Rectal smooth muscle tissue (tissue), 1 donor: ENCODE data around the gene CALHM2.

ENCODE experiments used
- H3K27ac ChIP-seq: one replicate; pipeline ENCODE4 v1.7.0; 2013; ENCODE audit warnings: low read depth, low read length, inconsistent platforms
- H3K27me3 ChIP-seq: one replicate; pipeline ENCODE4 v1.7.0; 2013; ENCODE audit warnings: low read length; ENCODE audit not compliant: control insufficient read depth, insufficient read depth
- H3K36me3 ChIP-seq: one replicate; pipeline ENCODE4 v1.7.0; 2013; ENCODE audit warnings: low read length; ENCODE audit not compliant: control insufficient read depth, insufficient read depth
- H3K4me1 ChIP-seq: one replicate; pipeline ENCODE4 v1.7.0; 2013; ENCODE audit warnings: low read length; ENCODE audit not compliant: control insufficient read depth, insufficient read depth
- H3K4me3 ChIP-seq: one replicate; pipeline ENCODE4 v1.7.0; 2013; ENCODE audit warnings: low read length
- H3K9ac ChIP-seq: one replicate; pipeline ENCODE4 v1.7.0; 2013; ENCODE audit warnings: low read length

Gene CALHM2

GRCh38 chr10:103470761-103471653 is 18.8 kb upstream of the CALHM2 start:
- no peak overlapping the region for H3K9ac ChIP-seq
- no peak overlapping the region for H3K4me3 ChIP-seq
- no peaks in the 10 kb centered on the region for H3K4me1 ChIP-seq
- H3K27me3 ChIP-seq = no peaks in the 10 kb centered on the region
- no peak overlapping the region for H3K27ac ChIP-seq
- H3K36me3 ChIP-seq = no peaks in the 10 kb centered on the region

GRCh38 chr10:103469201-103469600 is 17.0 kb upstream of the CALHM2 start:
- H3K4me3 ChIP-seq = no peak overlapping the region

GRCh38 chr10:103467406-103467805 is 15.2 kb upstream of the CALHM2 start:
- H3K9ac ChIP-seq = no peak overlapping the region
- H3K4me3 ChIP-seq = no peak overlapping the region
- no peaks in the 10 kb centered on the region for H3K27me3 ChIP-seq
- H3K4me1 ChIP-seq = no peaks in the 10 kb centered on the region
- H3K36me3 ChIP-seq = no peaks in the 10 kb centered on the region
- no peak overlapping the region for H3K27ac ChIP-seq

More at GRCh38 chr10:103469201-103469600, 17.0 kb upstream of the CALHM2 start:
- Histone ChIP-seq H3K27me3 (no peaks in the 10 kb centered on the region), H3K9ac (no peak overlapping the region), H3K4me1 (no peaks in the 10 kb centered on the region), H3K36me3 (no peaks in the 10 kb centered on the region), H3K27ac (no peak overlapping the region)

- no peak overlapping the region for H3K9ac ChIP-seq
- H3K27ac ChIP-seq = no peak overlapping the region
- no peaks in the 10 kb centered on the region for H3K27me3 ChIP-seq
- H3K4me1 ChIP-seq = no peaks in the 10 kb centered on the region
- no peaks in the 10 kb centered on the region for H3K36me3 ChIP-seq
- H3K4me3 ChIP-seq = no peak overlapping the region
These were observed 14.6 kb upstream of the CALHM2 start for GRCh38 chr10:103466734-103467133.

GRCh38 chr10:103465411-103466179 is 13.4 kb upstream of the CALHM2 start:
- H3K27ac ChIP-seq = no peak overlapping the region
- H3K27me3 ChIP-seq = no peaks in the 10 kb centered on the region
- no peaks in the 10 kb centered on the region for H3K36me3 ChIP-seq
- H3K9ac ChIP-seq = no peak overlapping the region
- H3K4me1 ChIP-seq = no peaks in the 10 kb centered on the region
- no peak overlapping the region for H3K4me3 ChIP-seq

- Histone ChIP-seq H3K27me3 (no peaks in the 10 kb centered on the region), H3K4me3 (no peak overlapping the region), H3K27ac (no peak overlapping the region), H3K36me3 (no peaks in the 10 kb centered on the region), H3K4me1 (no peaks in the 10 kb centered on the region), H3K9ac (no peak overlapping the region)
These were observed 11.3 kb upstream of the CALHM2 start for GRCh38 chr10:103463499-103463898.

- Histone ChIP-seq H3K4me3 (no peak overlapping the region), H3K27ac (no peak overlapping the region), H3K4me1 (no peaks in the 10 kb centered on the region), H3K27me3 (no peaks in the 10 kb centered on the region), H3K36me3 (no peaks in the 10 kb centered on the region), H3K9ac (no peak overlapping the region)
These were observed 7.4 kb upstream of the CALHM2 start for GRCh38 chr10:103459615-103460014.

GRCh38 chr10:103458720-103459119 is 6.5 kb upstream of the CALHM2 start, which contains the start of gene CALHM1:
Gene CALHM1 (minus strand): TSS chr10:103458900. CDS start chr10:103458751, 149 bp downstream.
- Histone ChIP-seq H3K9ac (no peak within 1 kb of the TSS), H3K27me3 (no peaks in the 10 kb centered on the region), H3K4me3 (no peak within 1 kb of the TSS), H3K27ac (no peak within 1 kb of the TSS), H3K36me3 (no peaks in the 10 kb centered on the region), H3K4me1 (no peaks in the 10 kb centered on the region)

GRCh38 chr10:103457896-103458583 is 5.9 kb upstream of the CALHM2 start:
- H3K27me3 ChIP-seq = no peaks in the 10 kb centered on the region
- no peaks in the 10 kb centered on the region for H3K36me3 ChIP-seq
- no peaks in the 10 kb centered on the region for H3K4me1 ChIP-seq
- no peak overlapping the region for H3K9ac ChIP-seq
- H3K4me3 ChIP-seq = no peak overlapping the region
- no peak overlapping the region for H3K27ac ChIP-seq

GRCh38 chr10:103457176-103457712 is 5.1 kb upstream of the CALHM2 start:
- H3K9ac ChIP-seq = no peak overlapping the region
- H3K4me1 ChIP-seq = no peaks in the 10 kb centered on the region
- H3K27ac ChIP-seq = no peak overlapping the region
- no peaks in the 10 kb centered on the region for H3K36me3 ChIP-seq
- H3K27me3 ChIP-seq = no peaks in the 10 kb centered on the region
- no peak overlapping the region for H3K4me3 ChIP-seq

- Histone ChIP-seq H3K9ac (no peak overlapping the region), H3K36me3 (no peaks in the 10 kb centered on the region), H3K4me1 (no peaks in the 10 kb centered on the region), H3K27ac (no peak overlapping the region), H3K27me3 (no peaks in the 10 kb centered on the region), H3K4me3 (no peak overlapping the region)
These were observed 4.0 kb upstream of the CALHM2 start for GRCh38 chr10:103456074-103456660.

- Histone ChIP-seq H3K4me3 (no peak overlapping the region), H3K9ac (no peak overlapping the region)
These were observed 3.1 kb upstream of the CALHM2 start for GRCh38 chr10:103455235-103455634.

More at GRCh38 chr10:103455235-103455634, 3.1 kb upstream of the CALHM2 start:
- no peaks in the 10 kb centered on the region for H3K36me3 ChIP-seq
- H3K27ac ChIP-seq = no peak overlapping the region
- H3K27me3 ChIP-seq = no peaks in the 10 kb centered on the region
- H3K4me1 ChIP-seq = no peaks in the 10 kb centered on the region
